GM10248 (cell line): ENCODE results near the gene ILDR2.

ENCODE experiments used
- CTCF ChIA-PET: fragments of 300-600 bp; sonication (Branson Sonifier 250); formaldehyde crosslinking; extraction: SDS; loops from one replicate; lab custom pipeline; 2021; ENCODE audit warnings: antibody characterized with exemption; lab: Yijun Ruan, JAX
- POLR2A ChIA-PET: fragments of 350-650 bp; sonication (Branson Sonifier 250); formaldehyde crosslinking; extraction: SDS; loops from one replicate; lab custom pipeline; 2020; ENCODE audit warnings: antibody characterized with exemption; lab: Yijun Ruan, JAX
- DNase-seq: peaks from one replicate; pipeline ENCODE4 v3.0.0; 2012; ENCODE audit errors: extremely low spot score
- CTCF ChIP-seq: IDR thresholded peaks from 2 replicates; pipeline ENCODE4 v1.5.1; 2012; ENCODE audit warnings: mild to moderate bottlenecking, low read depth; ENCODE audit errors: extremely low read depth, missing control alignments, control extremely low read depth

ILDR2 gene

DNA sequence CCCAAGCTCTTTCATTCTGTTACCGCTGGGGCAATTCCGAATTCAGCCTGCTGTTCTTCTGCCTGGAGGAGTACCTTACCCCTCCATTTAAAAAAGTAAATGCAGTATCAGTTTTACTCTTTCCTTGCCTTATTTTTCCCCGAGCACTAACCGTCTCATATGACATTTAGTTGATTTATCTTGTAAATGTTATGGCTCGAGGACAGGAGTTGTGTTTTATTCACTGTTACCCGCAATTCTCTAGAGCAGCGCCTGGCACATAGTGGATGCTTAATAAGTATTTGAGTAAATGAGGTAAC is 98.9 kb downstream of the ILDR2 start:
- no peak for DNase-seq
- POLR2A ChIA-PET = interaction anchor here (0.9 kb wide), 1 partner anchor 31 kb away, joined by 3 read pairs; no protein-coding TSS in a partner anchor
- CTCF ChIA-PET = interaction anchor here (1.0 to 2.9 kb wide), 12 partner anchors 12 to 658 kb away, joined by 3 to 11 read pairs (median 4); partner anchors contain the start of gene POGK
- TF ChIP-seq CTCF = no peak

GRCh38 chr1:166875734-166876539 is 99.4 kb downstream of the ILDR2 start, which contains the start of gene TADA1:
Gene TADA1 (minus strand): TSS chr1:166876264. CDS start chr1:166876233, 31 bp downstream.
- TF ChIP-seq CTCF = peak; percentile 13
- CTCF ChIA-PET = interaction anchor here (0.7 to 2.9 kb wide), 14 partner anchors 11 to 659 kb away, joined by 3 to 11 read pairs (median 4); partner anchors contain the start of genes POGK and POU2F1
- DNase-seq = peak; percentile 96
- POLR2A ChIA-PET = interaction anchor here (0.9 kb wide), 1 partner anchor 30 kb away, joined by 3 read pairs; no protein-coding TSS in a partner anchor

- no peak for DNase-seq
- no peak for TF ChIP-seq CTCF
- ChIA-PET POLR2A (no interaction called here), CTCF (interaction anchor here (0.7 to 2.9 kb wide), 9 partner anchors 11 to 659 kb away, joined by 3 to 11 read pairs (median 4); partner anchors contain the start of genes POGK and POU2F1)
These were observed 100.0 kb downstream of the ILDR2 start for GRCh38 chr1:166875302-166875733.

DNA sequence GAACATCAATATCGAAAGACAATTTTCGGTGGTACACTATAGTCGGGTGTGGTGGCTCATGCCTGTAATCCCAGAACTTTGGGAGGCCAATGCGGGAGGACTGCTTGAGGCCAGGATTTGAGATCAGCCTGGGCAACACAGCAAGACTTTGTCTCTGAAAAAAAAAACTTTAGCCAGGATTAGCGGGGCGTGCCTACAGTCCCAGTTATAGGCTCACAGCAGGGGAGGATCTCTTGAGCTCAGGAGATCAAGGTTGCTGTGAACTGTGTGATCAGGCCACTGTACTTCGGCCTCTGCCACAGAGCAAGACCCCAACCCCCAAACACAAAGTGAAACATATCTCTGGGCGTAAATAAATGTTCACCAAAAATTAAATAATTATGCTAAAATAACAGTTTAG is 100.9 kb downstream of the ILDR2 start:
- TF ChIP-seq CTCF = no peak
- ChIA-PET POLR2A (no interaction called here), CTCF (no interaction called here)
- DNase-seq = no peak

- ChIA-PET CTCF (interaction anchor here (1.2 kb wide), 1 partner anchor 13 kb away, joined by 3 read pairs; no protein-coding TSS in a partner anchor), POLR2A (no interaction called here)
- no peak for TF ChIP-seq CTCF
- no peak for DNase-seq
These were observed 104.8 kb downstream of the ILDR2 start for GRCh38 chr1:166870584-166870983.

DNA sequence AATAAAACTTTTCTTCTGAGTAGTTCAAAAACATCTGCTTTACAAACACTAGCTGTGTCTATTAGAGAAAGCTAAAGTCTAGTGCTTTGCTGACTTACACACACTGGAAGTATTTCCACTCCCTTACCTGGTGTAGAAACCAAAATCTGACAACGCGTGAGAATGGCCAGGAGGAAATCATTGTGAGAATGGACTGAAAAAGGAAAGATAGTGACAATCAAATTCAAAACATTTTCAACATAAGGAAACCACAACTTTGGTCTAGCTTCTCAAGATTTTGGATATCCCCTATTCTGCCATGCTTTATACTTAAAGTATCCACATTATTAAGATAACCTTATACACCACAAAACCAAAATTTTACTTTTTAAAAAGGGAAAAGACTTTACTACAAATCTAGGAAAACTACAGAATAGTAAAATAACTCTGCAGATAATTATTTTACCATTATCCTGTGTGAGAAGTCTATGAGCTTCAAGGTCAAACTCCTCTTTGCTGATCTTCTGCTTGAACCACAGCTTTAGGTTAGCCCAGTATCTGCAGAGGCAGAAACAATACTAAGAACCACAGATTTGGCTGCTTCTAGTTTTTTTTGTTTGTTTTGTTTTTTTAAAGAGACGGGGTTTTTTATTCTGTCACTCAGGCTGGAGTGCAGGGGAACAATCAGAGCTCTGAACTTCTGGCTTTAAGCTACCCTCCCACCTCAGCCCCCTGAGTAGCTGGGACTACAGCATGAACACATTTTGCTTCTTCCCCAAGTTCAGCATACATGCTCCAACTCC is 105.8 kb downstream of the ILDR2 start:
- ChIA-PET POLR2A (no interaction called here), CTCF (interaction anchor here (0.8 to 1.7 kb wide), 9 partner anchors 10 to 325 kb away, joined by 3 to 6 read pairs (median 4); no protein-coding TSS in a partner anchor)
- TF ChIP-seq CTCF = no peak
- no peak for DNase-seq
